Measurements from ENCODE around the gene PNPLA6. TPM values are rescaled to one million over a fixed set of nuclear protein-coding genes. Genes with fewer than 3 reads are reported as not detected.

The PNPLA6 gene
- polyA plus RNA-seq, 1 of the 3 experiments (the other 2 are of a cell fraction): 90.5 TPM

DNA sequence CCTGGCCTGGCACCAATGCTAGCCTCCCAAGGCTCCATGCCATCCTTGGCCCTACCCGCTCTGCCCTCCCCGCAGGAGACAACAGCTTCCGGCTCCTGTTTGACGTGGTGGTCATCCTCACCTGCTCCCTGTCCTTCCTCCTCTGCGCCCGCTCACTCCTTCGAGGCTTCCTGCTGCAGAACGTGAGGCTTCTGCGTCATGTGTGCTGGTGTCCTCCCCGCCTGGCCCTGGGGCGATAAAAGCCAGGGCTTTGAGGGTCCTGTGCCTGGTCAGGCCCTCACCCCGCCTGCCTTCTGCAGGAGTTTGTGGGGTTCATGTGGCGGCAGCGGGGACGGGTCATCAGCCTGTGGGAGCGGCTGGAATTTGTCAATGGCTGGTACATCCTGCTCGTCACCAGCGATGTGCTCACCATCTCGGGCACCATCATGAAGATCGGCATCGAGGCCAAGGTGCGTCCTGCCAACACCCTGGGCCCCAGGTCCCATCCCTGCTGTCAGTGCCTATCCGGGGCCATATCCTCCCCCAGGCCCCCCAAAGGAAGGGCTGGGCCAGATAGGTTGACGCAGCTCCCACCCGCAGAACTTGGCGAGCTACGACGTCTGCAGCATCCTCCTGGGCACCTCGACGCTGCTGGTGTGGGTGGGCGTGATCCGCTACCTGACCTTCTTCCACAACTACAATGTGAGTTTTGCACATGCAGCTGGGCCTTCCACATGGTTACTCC is 6.8 kb upstream of the PNPLA6 start:
- no peak for DNase-seq
- no peaks in the 10 kb centered on the region for H3K9me3 ChIP-seq
- H3K27ac ChIP-seq (ENCODE audit: low read depth in 2 of 2, low read length in 1 of 2): no peak overlapping the region

More for the DNA sequence above, 6.8 kb upstream of the PNPLA6 start:
- ChIA-PET CTCF (no interaction called here), POLR2A (no interaction called here)
- no peaks in the 10 kb centered on the region for H3K9me2 ChIP-seq
- no peak overlapping the region for H2AFZ ChIP-seq (ENCODE audit: low read depth)
- no peaks in the 10 kb centered on the region for H3F3A ChIP-seq (replicated peaks; ENCODE audit: insufficient read depth)
- no peaks in the 10 kb centered on the region for H3K79me2 ChIP-seq (ENCODE audit: insufficient read depth)
- peaks cover 0 to 3% of the 10 kb centered on the region in 2 experiments for H3K36me3 ChIP-seq (replicated peaks in 1 of 2; ENCODE audit: control insufficient read depth in 1 of 2, insufficient read depth in 2 of 2, low read length in 1 of 2)
- H3K4me1 ChIP-seq (ENCODE audit: control insufficient read depth in 1 of 2, insufficient read depth in 2 of 2, low read depth in 1 of 2, low read length in 1 of 2): peaks cover 0 to 9% of the 10 kb centered on the region in 2 experiments; a peak in 2 of 4 replicates
- H3K4me2 ChIP-seq: no peak overlapping the region
- H4K20me1 ChIP-seq (ENCODE audit: insufficient read depth): no peaks in the 10 kb centered on the region
- 90% methylated on average over 27 of the region's 32 CpGs for WGBS (ENCODE audit: low lambda C conversion rate)
- H3K9ac ChIP-seq: no peak overlapping the region
- no peak overlapping the region for H3K4me3 ChIP-seq (ENCODE audit: low read depth in 2 of 2, low read length in 1 of 2)
- TF ChIP-seq NFIC (IDR thresholded peaks at IDR 0.05; ENCODE audit: borderline replicate concordance) (no peak), ZBTB33 (IDR thresholded peaks at IDR 0.05; ENCODE audit: borderline replicate concordance, low read depth) (no peak), POLR2AphosphoS5 (IDR thresholded peaks at IDR 0.05; ENCODE audit: low read depth, low read length) (no peak), CHD2 (IDR thresholded peaks at IDR 0.05; ENCODE audit: low read length, partially characterized antibody) (no peak), FOXJ3 (CRISPR knock-in tag; IDR thresholded peaks at IDR 0.05) (no peak), EZH2phosphoT487 (IDR thresholded peaks at IDR 0.05; ENCODE audit: borderline replicate concordance, low read depth) (no peak), GATA2 (CRISPR knock-in tag; IDR thresholded peaks at IDR 0.05) (no peak), EP300 (IDR thresholded peaks at IDR 0.05; ENCODE audit: borderline replicate concordance in 1 of 2, low read depth in 1 of 2, low read length in 1 of 2) (no peak), RXRA (IDR thresholded peaks at IDR 0.05; ENCODE audit: borderline replicate concordance, low read depth) (no peak), TCF12 (IDR thresholded peaks at IDR 0.05) (no peak)
- TF ChIP-seq, protein P1, sequence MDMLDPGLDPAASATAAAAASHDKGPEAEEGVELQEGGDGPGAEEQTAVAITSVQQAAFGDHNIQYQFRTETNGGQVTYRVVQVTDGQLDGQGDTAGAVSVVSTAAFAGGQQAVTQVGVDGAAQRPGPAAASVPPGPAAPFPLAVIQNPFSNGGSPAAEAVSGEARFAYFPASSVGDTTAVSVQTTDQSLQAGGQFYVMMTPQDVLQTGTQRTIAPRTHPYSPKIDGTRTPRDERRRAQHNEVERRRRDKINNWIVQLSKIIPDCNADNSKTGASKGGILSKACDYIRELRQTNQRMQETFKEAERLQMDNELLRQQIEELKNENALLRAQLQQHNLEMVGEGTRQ (IDR thresholded peaks at IDR 0.05; ENCODE audit: borderline replicate concordance, low read depth, low read length): no peak
- TF ChIP-seq, protein P2, sequence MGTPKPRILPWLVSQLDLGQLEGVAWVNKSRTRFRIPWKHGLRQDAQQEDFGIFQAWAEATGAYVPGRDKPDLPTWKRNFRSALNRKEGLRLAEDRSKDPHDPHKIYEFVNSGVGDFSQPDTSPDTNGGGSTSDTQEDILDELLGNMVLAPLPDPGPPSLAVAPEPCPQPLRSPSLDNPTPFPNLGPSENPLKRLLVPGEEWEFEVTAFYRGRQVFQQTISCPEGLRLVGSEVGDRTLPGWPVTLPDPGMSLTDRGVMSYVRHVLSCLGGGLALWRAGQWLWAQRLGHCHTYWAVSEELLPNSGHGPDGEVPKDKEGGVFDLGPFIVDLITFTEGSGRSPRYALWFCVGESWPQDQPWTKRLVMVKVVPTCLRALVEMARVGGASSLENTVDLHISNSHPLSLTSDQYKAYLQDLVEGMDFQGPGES (IDR thresholded peaks at IDR 0.05; ENCODE audit: low read depth, low read length): no peak
- TF ChIP-seq, protein P3, sequence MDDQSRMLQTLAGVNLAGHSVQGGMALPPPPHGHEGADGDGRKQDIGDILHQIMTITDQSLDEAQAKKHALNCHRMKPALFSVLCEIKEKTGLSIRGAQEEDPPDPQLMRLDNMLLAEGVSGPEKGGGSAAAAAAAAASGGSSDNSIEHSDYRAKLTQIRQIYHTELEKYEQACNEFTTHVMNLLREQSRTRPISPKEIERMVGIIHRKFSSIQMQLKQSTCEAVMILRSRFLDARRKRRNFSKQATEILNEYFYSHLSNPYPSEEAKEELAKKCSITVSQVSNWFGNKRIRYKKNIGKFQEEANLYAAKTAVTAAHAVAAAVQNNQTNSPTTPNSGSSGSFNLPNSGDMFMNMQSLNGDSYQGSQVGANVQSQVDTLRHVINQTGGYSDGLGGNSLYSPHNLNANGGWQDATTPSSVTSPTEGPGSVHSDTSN (IDR thresholded peaks at IDR 0.05): no peak
- H3K27me3 ChIP-seq (ENCODE audit: insufficient read depth): no peaks in the 10 kb centered on the region
